ENCODE results near the gene DENND5B. TPM values are rescaled to one million over a fixed set of nuclear protein-coding genes. Genes with fewer than 3 reads are reported as not detected.

DENND5B gene
- total RNA-seq, 1 donor from 2014 or later = 42.9 TPM

GRCh38 chr12:31369712-31370521 lies 221.0 kb downstream of the DENND5B start:
- Histone ChIP-seq H3K27ac (replicated peaks) (peak overlapping the region; percentile 30), H3K9me3 (replicated peaks) (no peaks in the 10 kb centered on the region), H3K27me3 (ENCODE audit: low read depth) (no peaks in the 10 kb centered on the region), H3K36me3 (no peaks in the 10 kb centered on the region), H3K4me1 (peaks cover 12% of the 10 kb centered on the region), H3K4me3 (peak overlapping the region; percentile 56)
- intact Hi-C loops (cut with micrococcal nuclease) = no loop called here
- TF ChIP-seq CTCF (IDR thresholded peaks at IDR 0.05; ENCODE audit: borderline replicate concordance) = no peak
- peak; percentile 19 for DNase-seq

DNA sequence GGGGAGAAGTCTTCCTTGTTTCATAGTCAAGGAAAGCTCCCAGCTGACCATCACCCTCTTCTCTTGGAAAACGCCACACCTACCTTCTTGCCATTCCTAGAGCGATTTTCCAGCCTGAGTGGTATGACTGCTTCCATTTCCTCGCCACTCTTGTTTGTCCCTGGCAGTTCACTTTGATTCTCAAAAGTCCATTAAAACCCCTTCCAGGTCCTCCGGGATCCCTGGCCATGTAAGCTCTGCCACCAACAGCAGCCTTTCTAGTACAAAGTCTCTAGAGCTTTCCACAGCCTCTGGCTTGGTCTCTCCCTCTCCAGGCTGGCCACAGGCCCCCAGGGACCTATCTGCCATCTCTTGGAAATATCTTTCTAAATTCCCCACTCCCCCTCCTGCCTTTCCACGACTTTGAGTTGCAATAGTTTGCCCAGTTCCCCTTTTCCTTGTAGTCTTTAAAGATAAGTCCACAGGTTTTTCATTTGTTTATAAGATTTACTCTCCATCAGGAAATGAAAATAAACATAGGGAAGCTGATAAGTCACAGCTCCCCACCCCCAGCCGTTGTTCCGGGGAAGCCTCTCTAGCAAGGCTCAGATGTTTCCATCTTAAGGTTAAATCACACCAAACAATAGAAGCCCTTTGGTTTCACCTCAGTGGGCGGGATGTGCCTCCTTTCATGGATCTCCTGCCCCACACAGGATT lies 222.1 kb downstream of the DENND5B start:
- Histone ChIP-seq H3K27me3 (ENCODE audit: low read depth) (no peaks in the 10 kb centered on the region), H3K27ac (replicated peaks) (no peak overlapping the region), H3K36me3 (no peaks in the 10 kb centered on the region), H3K4me3 (no peak overlapping the region), H3K9me3 (replicated peaks) (no peaks in the 10 kb centered on the region), H3K4me1 (peaks cover 12% of the 10 kb centered on the region)
- no peak for DNase-seq
- intact Hi-C loops (cut with micrococcal nuclease) = no loop called here
- no peak for TF ChIP-seq CTCF (IDR thresholded peaks at IDR 0.05; ENCODE audit: borderline replicate concordance)

GRCh38 chr12:31366104-31366621 lies 224.8 kb downstream of the DENND5B start:
- H3K9me3 ChIP-seq (replicated peaks) = no peaks in the 10 kb centered on the region
- no peak overlapping the region for H3K27ac ChIP-seq (replicated peaks)
- H3K4me1 ChIP-seq = peaks cover 11% of the 10 kb centered on the region
- intact Hi-C loops (cut with micrococcal nuclease) = no loop called here
- no peaks in the 10 kb centered on the region for H3K36me3 ChIP-seq
- peaks cover under 1% of the 10 kb centered on the region for H3K27me3 ChIP-seq (ENCODE audit: low read depth)
- no peak overlapping the region for H3K4me3 ChIP-seq
- DNase-seq = no peak
- no peak for TF ChIP-seq CTCF (IDR thresholded peaks at IDR 0.05; ENCODE audit: borderline replicate concordance)

DNA sequence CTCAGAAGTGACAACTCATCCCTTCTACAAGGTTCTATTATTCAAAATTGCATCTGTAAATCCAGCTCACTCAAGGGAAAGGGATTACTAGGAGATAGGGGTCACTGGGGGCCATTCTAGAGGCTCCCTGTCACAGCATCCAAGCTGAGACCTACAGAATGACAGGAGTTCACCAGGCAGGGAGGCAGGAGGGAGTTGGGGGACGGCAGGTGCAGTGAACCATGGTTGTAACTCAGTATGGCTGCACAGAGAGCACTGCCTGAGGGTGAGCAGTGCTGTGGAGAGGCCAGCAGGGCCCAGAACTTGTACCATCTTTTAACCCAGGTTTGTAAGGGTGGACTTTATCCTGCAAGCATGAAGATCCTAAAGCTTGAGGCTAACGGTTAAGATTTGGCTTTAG lies 227.1 kb downstream of the DENND5B start:
- Histone ChIP-seq H3K27ac (replicated peaks) (no peak overlapping the region), H3K27me3 (ENCODE audit: low read depth) (peaks cover 8% of the 10 kb centered on the region), H3K4me3 (no peak overlapping the region), H3K36me3 (no peaks in the 10 kb centered on the region), H3K9me3 (replicated peaks) (no peaks in the 10 kb centered on the region), H3K4me1 (no peaks in the 10 kb centered on the region)
- no peak for TF ChIP-seq CTCF (IDR thresholded peaks at IDR 0.05; ENCODE audit: borderline replicate concordance)
- DNase-seq = no peak
- intact Hi-C loops (cut with micrococcal nuclease) = no loop called here

DNA sequence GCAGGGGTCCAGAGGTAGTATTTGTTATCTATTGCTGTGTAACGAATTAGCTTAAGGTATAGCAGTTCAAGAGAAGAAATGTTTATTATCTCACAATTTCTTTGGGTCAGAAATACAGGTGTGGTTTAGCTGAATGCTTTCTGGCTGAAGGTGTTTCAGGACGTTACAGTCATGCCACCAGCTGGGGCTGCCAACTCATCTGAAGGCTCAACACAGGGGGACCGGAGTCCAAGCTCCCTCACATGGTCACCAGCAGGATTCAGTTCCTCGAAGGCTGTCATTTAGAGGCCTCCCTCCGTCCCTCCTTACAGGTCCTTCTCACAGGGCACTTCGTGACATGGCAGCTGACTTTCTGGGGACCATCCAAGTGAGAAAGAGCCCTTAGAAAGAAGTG lies 227.5 kb downstream of the DENND5B start:
- Histone ChIP-seq H3K27me3 (ENCODE audit: low read depth) (peaks cover 8% of the 10 kb centered on the region), H3K36me3 (no peaks in the 10 kb centered on the region), H3K4me3 (no peak overlapping the region), H3K27ac (replicated peaks) (no peak overlapping the region), H3K9me3 (replicated peaks) (no peaks in the 10 kb centered on the region), H3K4me1 (no peaks in the 10 kb centered on the region)
- intact Hi-C loops (cut with micrococcal nuclease) = no loop called here
- no peak for DNase-seq
- TF ChIP-seq CTCF (IDR thresholded peaks at IDR 0.05; ENCODE audit: borderline replicate concordance) = no peak
